Liver (tissue), 9 donors: ENCODE data around the gene SETD5. TPM values are rescaled to one million over a fixed set of nuclear protein-coding genes. Genes with fewer than 3 reads are reported as not detected.

Experiments
- DNase-seq: peaks from one replicate; pipeline ENCODE4 v3.0.0-alpha.2; 2017; ENCODE audit warnings: low spot score
- H3K27ac ChIP-seq, 2 donors: one replicate each; pipeline ENCODE4 v1.7.0; 2013; ENCODE audit warnings: inconsistent platforms in 2 of 2, low read length in 2 of 2, control low read depth in 1 of 2, low read depth in 1 of 2, mild to moderate bottlenecking in 1 of 2
- H3K27me3 ChIP-seq, 4 donors: one replicate each; pipeline versions ENCODE4 v1.6.1 to v1.7.0; 2013; ENCODE audit warnings: low read length in 3 of 4, inconsistent platforms in 1 of 4, mild to moderate bottlenecking in 1 of 4, moderate library complexity in 1 of 4; ENCODE audit not compliant: control insufficient read depth in 4 of 4, insufficient read depth in 4 of 4
- H3K36me3 ChIP-seq, 4 donors: one replicate each; pipeline versions ENCODE4 v1.6.1 to v1.7.0; 2013; ENCODE audit warnings: low read length in 3 of 4, mild to moderate bottlenecking in 3 of 4, low read depth in 1 of 4, moderate library complexity in 1 of 4; ENCODE audit not compliant: control insufficient read depth in 4 of 4, insufficient read depth in 3 of 4
- H3K4me1 ChIP-seq, 4 donors: one replicate each; pipeline versions ENCODE4 v1.6.1 to v1.7.0; 2013; ENCODE audit warnings: low read length in 3 of 4, mild to moderate bottlenecking in 3 of 4, moderate library complexity in 1 of 4; ENCODE audit not compliant: control insufficient read depth in 4 of 4, insufficient read depth in 4 of 4
- H3K4me3 ChIP-seq, 3 donors: one replicate each; pipeline versions ENCODE4 v1.6.1 to v1.7.0; 2013; ENCODE audit warnings: low read length in 3 of 3, control low read depth in 1 of 3, low read depth in 1 of 3, mild to moderate bottlenecking in 1 of 3
- H3K9ac ChIP-seq, 2 donors: one replicate each; pipeline ENCODE4 v1.7.0; 2013; ENCODE audit warnings: low read length in 2 of 2, mild to moderate bottlenecking in 2 of 2, moderate library complexity in 2 of 2, control low read depth in 1 of 2, low read depth in 1 of 2
- H3K9me3 ChIP-seq, 4 donors: one replicate each; pipeline versions ENCODE4 v1.6.1 to v1.7.0; 2013; ENCODE audit warnings: low read length in 3 of 4; ENCODE audit not compliant: control insufficient read depth in 4 of 4
- EGR1 ChIP-seq, 2 donors: IDR thresholded peaks; 2 replicates each; pipeline ENCODE4 v1.6.1; 2016 to 2018; ENCODE audit warnings: antibody characterized with exemption in 2 of 2, low read depth in 2 of 2
- FOXA1 ChIP-seq: IDR thresholded peaks from 2 replicates; pipeline ENCODE4 v1.6.1; 2016; ENCODE audit warnings: antibody characterized with exemption
- FOXA2 ChIP-seq: IDR thresholded peaks from 2 replicates; pipeline ENCODE4 v1.6.1; 2016; ENCODE audit warnings: antibody characterized with exemption
- GABPA ChIP-seq, 2 donors: IDR thresholded peaks in 1 of 2; conservative IDR thresholded peaks in 1 of 2; 2 replicates each; pipeline ENCODE4 v1.6.1; 2016; ENCODE audit warnings: antibody characterized with exemption in 2 of 2, mild to moderate bottlenecking in 1 of 2, moderate library complexity in 1 of 2
- HNF4A ChIP-seq, 2 donors: conservative IDR thresholded peaks; 2 replicates each; pipeline ENCODE4 v1.6.1; 2016; ENCODE audit warnings: antibody characterized with exemption in 2 of 2, mild to moderate bottlenecking in 2 of 2
- HNF4G ChIP-seq: IDR thresholded peaks from 2 replicates; pipeline ENCODE4 v1.6.1; 2016; ENCODE audit warnings: antibody characterized with exemption
- JUND ChIP-seq, 2 donors: IDR thresholded peaks; 2 replicates each; pipeline ENCODE4 v1.6.1; 2016; ENCODE audit warnings: antibody characterized with exemption in 2 of 2
- NR2F2 ChIP-seq: IDR thresholded peaks from 2 replicates; pipeline ENCODE4 v1.6.1; 2016; ENCODE audit warnings: antibody characterized with exemption
- RAD21 ChIP-seq, 2 donors: IDR thresholded peaks; 2 replicates each; pipeline ENCODE4 v1.6.1; 2016; ENCODE audit warnings: antibody characterized with exemption in 2 of 2, mild to moderate bottlenecking in 2 of 2
- RXRA ChIP-seq, 2 donors: IDR thresholded peaks; 2 replicates each; pipeline ENCODE4 v1.6.1; 2017 to 2018; ENCODE audit warnings: antibody characterized with exemption in 2 of 2, mild to moderate bottlenecking in 1 of 2
- SP1 ChIP-seq: IDR thresholded peaks from 2 replicates; pipeline ENCODE4 v1.6.1; 2018; ENCODE audit warnings: antibody characterized with exemption, mild to moderate bottlenecking
- TAF1 ChIP-seq: conservative IDR thresholded peaks from 2 replicates; pipeline ENCODE4 v1.6.1; 2016; ENCODE audit warnings: antibody characterized with exemption, mild to moderate bottlenecking
- YY1 ChIP-seq: IDR thresholded peaks from 2 replicates; pipeline ENCODE4 v1.6.1; 2016; ENCODE audit warnings: antibody characterized with exemption, mild to moderate bottlenecking
- WGBS: extraction: QIAGEN DNeasy Blood & Tissue Kit; methylation state at CpG from one replicate; pipeline ENCODE4 v1.1.7; 2013; 5-methylcytosine and 5-hydroxymethylcytosine counted together
- polyA plus RNA-seq, 2 donors: library from polyadenylated mRNA; stranded (reverse) in 1 of 2; unstranded in 1 of 2; fragments of 200-250 nt in 1 of 2; fragments of >200 nt in 1 of 2; fragmentation: Nextera tagmentation in 1 of 2; extraction: Ambion mirVana in 1 of 2; gene quantifications; one replicate each; pipeline versions ENCODE4 v1.2.1 to v1.2.3, GENCODE V29; 2013 to 2015
- total RNA-seq, 2 donors: library from RNA; depleted of rRNA; stranded (reverse); fragments of >200 nt; gene quantifications; one replicate each; pipeline ENCODE4 v1.2.3, GENCODE V29; 2014
- TF ChIP-seq, protein P1 (sequence below): IDR thresholded peaks from 2 replicates; pipeline ENCODE4 v1.6.1; 2016; ENCODE audit warnings: antibody characterized with exemption
- TF ChIP-seq, protein P2 (sequence below): fragments of 150-350 bp; IDR thresholded peaks from 2 replicates; pipeline ENCODE4 v1.5.1; 2017; ENCODE audit warnings: improper control_type of control experiment, low read depth, low read length; ENCODE audit not compliant: missing input control
- TF ChIP-seq, protein P3 (sequence below): IDR thresholded peaks from 2 replicates; pipeline ENCODE4 v1.6.1; 2016; ENCODE audit warnings: antibody characterized with exemption
- TF ChIP-seq, protein P4 (sequence below): IDR thresholded peaks from 2 replicates; pipeline ENCODE4 v1.6.1; 2016; ENCODE audit warnings: antibody characterized with exemption
- TF ChIP-seq, protein P5 (sequence below): IDR thresholded peaks from 2 replicates; pipeline ENCODE4 v1.6.1; 2016; ENCODE audit warnings: antibody characterized with exemption, mild to moderate bottlenecking
- donor health status: healthy.
- donor health status: healthy.
- donor health status: healthy.
- donor health status: healthy.
- donor health status: healthy.

The SETD5 gene
- total and polyA plus RNA-seq, 4 donors: 17.9 to 76.6 (median 24.3) TPM

DNA sequence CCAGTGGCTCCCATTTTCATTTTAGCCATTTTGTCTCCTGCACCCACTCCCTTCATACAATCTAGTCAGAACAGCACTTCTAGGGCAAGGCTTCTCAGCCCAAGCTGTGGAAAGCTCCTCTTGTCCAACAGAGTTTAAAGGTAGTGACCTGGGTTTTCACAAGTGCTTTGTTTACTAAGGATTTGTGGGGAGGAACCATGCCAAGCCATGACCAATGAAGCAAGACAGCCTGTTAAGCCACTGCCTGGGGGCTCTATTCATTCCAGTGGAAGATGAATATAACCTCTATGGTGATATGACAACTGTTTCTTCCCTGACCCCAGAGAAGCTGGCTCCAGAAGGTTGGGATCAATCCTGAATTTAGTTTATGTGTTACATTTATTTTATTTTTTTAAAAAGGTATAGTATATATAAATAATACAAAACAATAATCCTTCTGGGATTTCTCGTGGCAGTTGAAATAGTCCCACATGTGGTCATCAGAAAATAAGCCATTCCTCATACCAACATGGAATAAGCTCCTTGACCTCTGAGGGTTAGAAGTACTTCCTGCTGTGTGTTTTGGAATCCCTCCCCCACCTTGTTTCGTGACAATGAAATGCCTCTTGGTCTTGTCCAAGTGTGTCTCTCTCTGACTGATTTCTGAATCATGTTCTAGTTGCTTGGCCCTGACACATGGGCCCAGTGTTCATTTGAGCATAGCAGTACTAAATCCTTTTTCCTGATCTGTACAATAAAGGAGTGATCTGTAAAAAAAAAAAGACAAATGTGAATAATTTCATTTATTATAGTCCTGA is 47.9 kb upstream of the SETD5 start:
- H3K36me3 ChIP-seq: no peaks in the 10 kb centered on the region
- no peak overlapping the region for H3K27ac ChIP-seq
- no peak for DNase-seq
- H3K9ac ChIP-seq: no peak overlapping the region
- no peaks in the 10 kb centered on the region for H3K9me3 ChIP-seq
- TF ChIP-seq, protein P1, sequence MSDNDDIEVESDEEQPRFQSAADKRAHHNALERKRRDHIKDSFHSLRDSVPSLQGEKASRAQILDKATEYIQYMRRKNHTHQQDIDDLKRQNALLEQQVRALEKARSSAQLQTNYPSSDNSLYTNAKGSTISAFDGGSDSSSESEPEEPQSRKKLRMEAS: no peak
- TF ChIP-seq, protein P2, sequence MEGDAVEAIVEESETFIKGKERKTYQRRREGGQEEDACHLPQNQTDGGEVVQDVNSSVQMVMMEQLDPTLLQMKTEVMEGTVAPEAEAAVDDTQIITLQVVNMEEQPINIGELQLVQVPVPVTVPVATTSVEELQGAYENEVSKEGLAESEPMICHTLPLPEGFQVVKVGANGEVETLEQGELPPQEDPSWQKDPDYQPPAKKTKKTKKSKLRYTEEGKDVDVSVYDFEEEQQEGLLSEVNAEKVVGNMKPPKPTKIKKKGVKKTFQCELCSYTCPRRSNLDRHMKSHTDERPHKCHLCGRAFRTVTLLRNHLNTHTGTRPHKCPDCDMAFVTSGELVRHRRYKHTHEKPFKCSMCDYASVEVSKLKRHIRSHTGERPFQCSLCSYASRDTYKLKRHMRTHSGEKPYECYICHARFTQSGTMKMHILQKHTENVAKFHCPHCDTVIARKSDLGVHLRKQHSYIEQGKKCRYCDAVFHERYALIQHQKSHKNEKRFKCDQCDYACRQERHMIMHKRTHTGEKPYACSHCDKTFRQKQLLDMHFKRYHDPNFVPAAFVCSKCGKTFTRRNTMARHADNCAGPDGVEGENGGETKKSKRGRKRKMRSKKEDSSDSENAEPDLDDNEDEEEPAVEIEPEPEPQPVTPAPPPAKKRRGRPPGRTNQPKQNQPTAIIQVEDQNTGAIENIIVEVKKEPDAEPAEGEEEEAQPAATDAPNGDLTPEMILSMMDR: no peak
- TF ChIP-seq, protein P3, sequence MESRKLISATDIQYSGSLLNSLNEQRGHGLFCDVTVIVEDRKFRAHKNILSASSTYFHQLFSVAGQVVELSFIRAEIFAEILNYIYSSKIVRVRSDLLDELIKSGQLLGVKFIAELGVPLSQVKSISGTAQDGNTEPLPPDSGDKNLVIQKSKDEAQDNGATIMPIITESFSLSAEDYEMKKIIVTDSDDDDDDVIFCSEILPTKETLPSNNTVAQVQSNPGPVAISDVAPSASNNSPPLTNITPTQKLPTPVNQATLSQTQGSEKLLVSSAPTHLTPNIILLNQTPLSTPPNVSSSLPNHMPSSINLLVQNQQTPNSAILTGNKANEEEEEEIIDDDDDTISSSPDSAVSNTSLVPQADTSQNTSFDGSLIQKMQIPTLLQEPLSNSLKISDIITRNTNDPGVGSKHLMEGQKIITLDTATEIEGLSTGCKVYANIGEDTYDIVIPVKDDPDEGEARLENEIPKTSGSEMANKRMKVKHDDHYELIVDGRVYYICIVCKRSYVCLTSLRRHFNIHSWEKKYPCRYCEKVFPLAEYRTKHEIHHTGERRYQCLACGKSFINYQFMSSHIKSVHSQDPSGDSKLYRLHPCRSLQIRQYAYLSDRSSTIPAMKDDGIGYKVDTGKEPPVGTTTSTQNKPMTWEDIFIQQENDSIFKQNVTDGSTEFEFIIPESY: no peak
- TF ChIP-seq TAF1 (no peak), HNF4A (conservative IDR thresholded peaks at IDR 0.05) (peak; percentile 32 to 42), RAD21 (IDR thresholded peaks at IDR 0.05) (no peak), JUND (IDR thresholded peaks at IDR 0.05) (no peak), FOXA1 (no peak), EGR1 (IDR thresholded peaks at IDR 0.05; ENCODE audit: low read depth in 2 of 2) (no peak), YY1 (no peak), RXRA (IDR thresholded peaks at IDR 0.05) (peak; percentile 51 to 54), SP1 (peak; percentile 18), NR2F2 (no peak), HNF4G (no peak), GABPA (IDR thresholded peaks at IDR 0.05 in 1 of 2, conservative IDR thresholded peaks at IDR 0.05 in 1 of 2) (no peak), FOXA2 (peak; percentile 70)
- TF ChIP-seq, protein P4, sequence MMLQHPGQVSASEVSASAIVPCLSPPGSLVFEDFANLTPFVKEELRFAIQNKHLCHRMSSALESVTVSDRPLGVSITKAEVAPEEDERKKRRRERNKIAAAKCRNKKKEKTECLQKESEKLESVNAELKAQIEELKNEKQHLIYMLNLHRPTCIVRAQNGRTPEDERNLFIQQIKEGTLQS: no peak
- TF ChIP-seq, protein P5, sequence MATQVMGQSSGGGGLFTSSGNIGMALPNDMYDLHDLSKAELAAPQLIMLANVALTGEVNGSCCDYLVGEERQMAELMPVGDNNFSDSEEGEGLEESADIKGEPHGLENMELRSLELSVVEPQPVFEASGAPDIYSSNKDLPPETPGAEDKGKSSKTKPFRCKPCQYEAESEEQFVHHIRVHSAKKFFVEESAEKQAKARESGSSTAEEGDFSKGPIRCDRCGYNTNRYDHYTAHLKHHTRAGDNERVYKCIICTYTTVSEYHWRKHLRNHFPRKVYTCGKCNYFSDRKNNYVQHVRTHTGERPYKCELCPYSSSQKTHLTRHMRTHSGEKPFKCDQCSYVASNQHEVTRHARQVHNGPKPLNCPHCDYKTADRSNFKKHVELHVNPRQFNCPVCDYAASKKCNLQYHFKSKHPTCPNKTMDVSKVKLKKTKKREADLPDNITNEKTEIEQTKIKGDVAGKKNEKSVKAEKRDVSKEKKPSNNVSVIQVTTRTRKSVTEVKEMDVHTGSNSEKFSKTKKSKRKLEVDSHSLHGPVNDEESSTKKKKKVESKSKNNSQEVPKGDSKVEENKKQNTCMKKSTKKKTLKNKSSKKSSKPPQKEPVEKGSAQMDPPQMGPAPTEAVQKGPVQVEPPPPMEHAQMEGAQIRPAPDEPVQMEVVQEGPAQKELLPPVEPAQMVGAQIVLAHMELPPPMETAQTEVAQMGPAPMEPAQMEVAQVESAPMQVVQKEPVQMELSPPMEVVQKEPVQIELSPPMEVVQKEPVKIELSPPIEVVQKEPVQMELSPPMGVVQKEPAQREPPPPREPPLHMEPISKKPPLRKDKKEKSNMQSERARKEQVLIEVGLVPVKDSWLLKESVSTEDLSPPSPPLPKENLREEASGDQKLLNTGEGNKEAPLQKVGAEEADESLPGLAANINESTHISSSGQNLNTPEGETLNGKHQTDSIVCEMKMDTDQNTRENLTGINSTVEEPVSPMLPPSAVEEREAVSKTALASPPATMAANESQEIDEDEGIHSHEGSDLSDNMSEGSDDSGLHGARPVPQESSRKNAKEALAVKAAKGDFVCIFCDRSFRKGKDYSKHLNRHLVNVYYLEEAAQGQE: no peak
- no peak overlapping the region for H3K4me3 ChIP-seq
- H3K27me3 ChIP-seq: no peaks in the 10 kb centered on the region
- WGBS: 82% methylated on average over 2 of the region's 2 CpGs
- peaks cover 12 to 27% (median 18%) of the 10 kb centered on the region in 4 donors for H3K4me1 ChIP-seq
